HepG2 (cell line): ENCODE measurements around the gene COLGALT1.

Experiments
- CTCF ChIP-seq: sonication (generic); formaldehyde crosslinking; IDR thresholded peaks from 2 replicates; pipeline ENCODE4 v1.5.0; 2020; ENCODE audit warnings: mild to moderate bottlenecking, missing genetic modification reagents, moderate library complexity
- TP53 ChIP-seq: sonication (generic); formaldehyde crosslinking; conservative IDR thresholded peaks from 2 replicates; pipeline ENCODE4 v1.4.0; 2020; ENCODE audit warnings: missing genetic modification reagents

- no peak for TF ChIP-seq TP53
- no peak for TF ChIP-seq CTCF (CRISPR knock-in tag)
Observed at GRCh38 chr19:17555480-17555928, at the start of gene COLGALT1.
